GM21423 (cell line): ENCODE measurements around the gene AQP10.
"Not testable (repeated sequence)": the region's sequence is repeated elsewhere in the genome, so short reads cannot be mapped to it uniquely, and the experiment has no call there.

Source experiments
- ATAC-seq: cut with Tn5 transposase; IDR thresholded peaks from one replicate; pipeline ENCODE4 v1.9.1; 2021; ENCODE audit warnings: mild to moderate bottlenecking, moderate library complexity; ENCODE audit not compliant: unreplicated experiment

Gene AQP10

DNA sequence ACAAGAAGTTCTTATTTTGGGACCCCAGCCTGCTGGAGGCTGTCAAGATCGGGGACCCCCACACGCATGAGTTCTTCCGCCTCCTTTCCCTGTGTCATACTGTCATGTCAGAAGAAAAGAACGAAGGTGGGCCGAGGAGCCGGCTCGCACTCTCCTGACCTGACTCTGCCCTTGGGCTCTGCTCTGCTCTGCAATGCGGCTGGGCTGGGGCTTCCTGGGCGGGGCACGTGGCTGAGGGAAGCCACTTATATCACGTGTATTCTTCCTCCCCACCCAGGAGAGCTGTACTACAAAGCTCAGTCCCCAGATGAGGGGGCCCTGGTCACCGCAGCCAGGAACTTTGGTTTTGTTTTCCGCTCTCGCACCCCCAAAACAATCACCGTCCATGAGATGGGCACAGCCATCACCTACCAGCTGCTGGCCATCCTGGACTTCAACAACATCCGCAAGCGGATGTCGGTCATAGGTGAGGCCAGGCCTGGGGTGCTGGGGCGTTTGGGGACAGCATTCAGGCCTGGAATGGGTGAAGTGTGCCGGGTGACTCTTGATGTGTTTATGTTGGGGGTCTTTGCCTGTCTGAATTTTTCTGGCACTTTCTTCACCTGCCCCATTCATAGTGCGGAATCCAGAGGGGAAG lies 22.1 kb downstream of the AQP10 start:
- ATAC-seq = no peak

DNA sequence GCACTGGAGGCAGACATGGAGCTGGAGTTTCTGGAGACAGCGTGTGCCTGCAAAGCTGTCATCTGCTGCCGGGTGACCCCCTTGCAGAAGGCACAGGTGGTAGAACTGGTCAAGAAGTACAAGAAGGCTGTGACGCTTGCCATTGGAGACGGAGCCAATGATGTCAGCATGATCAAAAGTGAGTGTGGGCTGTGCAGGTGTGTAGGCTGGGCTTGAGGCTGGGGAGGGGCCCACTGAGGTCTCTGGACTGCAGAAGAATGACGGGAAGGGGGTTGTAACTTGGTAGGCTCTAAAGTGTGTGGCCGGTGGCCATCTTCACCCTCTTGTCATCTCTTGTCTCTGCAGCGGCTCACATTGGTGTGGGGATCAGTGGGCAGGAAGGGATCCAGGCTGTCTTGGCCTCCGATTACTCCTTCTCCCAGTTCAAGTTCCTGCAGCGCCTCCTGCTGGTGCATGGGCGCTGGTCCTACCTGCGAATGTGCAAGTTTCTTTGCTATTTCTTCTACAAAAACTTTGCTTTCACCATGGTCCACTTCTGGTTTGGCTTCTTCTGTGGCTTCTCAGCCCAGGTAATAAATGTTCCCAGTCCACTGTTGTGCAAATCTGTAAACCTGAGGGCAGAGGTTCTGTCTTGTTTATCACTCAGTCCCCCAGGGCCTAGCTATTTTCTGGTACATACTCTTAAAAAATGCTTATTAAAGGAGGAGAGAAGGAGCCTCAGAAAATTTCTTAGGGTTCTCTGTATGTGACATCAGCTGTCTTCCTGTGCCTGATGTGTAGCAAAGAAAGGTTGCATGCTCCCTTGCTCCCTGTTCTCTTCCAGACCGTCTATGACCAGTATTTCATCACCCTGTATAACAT lies 24.3 kb downstream of the AQP10 start:
- ATAC-seq = no peak

DNA sequence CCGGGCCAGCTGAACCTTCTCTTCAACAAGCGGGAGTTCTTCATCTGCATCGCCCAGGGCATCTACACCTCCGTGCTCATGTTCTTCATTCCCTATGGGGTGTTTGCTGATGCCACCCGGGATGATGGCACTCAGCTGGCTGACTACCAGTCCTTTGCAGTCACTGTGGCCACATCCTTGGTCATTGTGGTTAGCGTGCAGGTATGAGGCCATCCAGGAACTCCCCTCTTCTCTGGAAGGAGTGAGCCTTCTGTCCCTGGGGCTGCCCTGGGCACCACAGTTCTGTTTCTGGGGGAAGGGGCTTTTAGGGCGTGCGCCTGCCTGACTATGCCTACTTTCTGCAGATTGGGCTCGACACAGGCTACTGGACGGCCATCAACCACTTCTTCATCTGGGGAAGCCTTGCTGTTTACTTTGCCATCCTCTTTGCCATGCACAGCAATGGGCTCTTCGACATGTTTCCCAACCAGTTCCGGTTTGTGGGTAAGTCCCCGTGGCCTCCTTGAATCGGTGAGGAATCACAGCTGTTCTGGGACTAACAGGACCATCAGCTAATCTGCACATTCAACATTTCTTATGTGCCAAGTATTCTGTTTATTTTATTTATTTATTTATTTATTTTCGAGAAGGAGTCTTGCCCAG lies 25.5 kb downstream of the AQP10 start:
- no peak for ATAC-seq

DNA sequence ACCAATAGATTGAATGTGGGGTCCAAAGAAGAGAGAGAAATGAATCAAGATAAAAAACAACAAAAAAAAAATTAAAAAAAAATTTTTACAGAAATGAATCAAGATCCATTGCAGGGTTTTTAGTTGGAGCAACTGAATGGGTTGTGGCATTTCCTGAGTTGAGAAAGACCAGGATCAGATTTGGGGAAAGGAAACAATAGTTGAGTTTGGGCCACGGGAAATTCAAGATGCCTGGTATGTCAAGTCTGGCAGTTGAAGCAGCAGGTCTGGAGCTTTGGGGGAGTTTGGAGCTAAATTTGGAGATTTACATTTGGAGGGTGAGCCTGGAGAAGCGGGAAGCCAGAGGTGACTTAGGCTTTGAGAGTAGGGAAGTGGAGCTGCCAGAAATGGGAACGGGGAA lies 27.1 kb downstream of the AQP10 start:
- no peak for ATAC-seq

DNA sequence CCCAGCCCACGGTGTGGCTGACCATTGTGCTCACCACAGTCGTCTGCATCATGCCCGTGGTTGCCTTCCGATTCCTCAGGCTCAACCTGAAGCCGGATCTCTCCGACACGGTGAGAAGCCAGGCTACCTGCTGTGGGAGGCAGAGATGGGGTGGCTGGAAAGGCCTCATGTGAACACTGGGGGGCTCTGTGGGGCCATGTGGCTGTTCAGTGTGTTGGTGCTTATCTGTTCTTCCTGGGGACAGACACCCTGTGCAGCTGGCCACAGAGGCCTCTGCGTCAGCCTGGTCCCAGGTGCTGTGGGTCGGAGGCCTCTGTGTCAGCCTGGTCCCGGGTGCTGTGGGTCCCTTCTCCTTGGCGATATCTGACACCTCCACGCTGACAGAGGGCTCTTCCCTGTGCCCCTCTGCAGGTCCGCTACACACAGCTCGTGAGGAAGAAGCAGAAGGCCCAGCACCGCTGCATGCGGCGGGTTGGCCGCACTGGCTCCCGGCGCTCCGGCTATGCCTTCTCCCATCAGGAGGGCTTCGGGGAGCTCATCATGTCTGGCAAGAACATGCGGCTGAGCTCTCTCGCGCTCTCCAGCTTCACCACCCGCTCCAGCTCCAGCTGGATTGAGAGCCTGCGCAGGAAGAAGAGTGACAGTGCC lies 27.7 kb downstream of the AQP10 start:
- ATAC-seq = no peak

DNA sequence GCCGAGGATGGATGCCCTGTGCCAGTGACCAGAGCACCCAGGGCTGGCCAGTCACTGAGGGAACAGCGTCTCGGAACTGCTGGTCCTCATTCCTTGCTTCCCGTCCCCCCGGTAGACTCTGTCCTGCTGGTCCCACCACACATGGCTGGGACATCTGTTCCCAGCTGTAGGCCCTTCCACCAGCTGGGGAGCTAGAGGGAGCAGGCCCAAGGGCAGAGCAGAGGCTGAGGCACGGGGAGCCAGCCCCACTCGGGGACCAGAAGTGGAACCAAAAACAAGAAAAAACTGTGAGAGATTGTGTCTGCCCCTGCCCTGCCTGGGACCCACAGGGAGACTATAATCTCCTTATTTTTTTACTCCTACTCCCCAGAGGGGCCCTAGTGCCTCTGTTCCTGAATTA lies 28.2 kb downstream of the AQP10 start:
- ATAC-seq = no peak

DNA sequence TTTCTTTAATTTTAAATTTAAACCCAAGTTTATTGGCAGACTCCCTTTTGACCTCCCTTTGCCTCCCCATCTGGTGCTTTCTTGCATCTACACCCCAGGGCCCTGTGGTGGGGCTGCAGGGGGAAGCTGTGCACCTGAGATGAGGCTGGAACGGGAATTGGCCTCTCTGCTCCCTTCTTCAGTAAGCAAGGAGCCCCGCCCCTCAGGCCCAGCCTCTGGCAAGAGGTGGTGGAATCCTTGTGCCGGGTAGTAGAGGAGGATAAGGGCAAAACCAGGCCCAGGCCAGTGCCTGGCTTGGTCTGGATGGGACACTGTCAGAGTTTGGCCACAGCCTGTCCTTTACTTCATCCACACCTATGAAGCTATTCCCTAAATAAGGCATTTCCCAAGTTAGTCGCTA lies 29.5 kb downstream of the AQP10 start:
- ATAC-seq = no peak

DNA sequence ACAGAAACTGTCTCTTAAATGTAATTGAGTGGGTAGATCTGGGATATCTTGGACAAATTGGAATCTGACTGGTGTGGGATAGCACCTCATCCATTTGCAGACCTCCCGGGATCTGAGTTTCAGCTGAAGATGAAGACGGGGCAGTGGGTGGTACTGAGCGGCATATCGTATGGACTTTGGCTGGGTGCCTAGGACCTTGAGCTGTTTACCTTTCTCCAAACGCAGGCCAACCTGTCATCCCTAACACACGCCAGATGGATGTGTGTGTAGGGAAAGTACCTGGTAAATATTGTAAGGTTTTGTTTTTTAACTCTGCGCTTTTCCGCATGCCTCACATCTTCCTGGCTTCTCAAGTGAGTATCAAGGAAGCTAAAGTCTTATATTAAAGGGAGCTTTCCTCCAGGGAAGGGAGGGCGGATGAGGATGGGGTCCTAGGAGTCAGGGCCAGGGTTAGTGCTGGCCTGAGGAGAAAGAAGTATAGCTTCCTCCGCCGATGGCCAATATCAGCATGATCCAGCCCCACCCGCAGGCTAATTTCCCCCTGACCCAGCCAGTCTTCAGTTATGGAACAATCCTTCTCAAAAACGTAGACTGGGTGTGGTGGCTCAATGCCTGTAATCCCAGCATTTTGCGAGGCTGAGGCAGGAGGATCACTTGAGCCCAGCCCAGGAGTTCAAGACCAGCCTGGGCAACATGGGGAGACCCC lies 30.6 kb downstream of the AQP10 start:
- ATAC-seq = no peak

DNA sequence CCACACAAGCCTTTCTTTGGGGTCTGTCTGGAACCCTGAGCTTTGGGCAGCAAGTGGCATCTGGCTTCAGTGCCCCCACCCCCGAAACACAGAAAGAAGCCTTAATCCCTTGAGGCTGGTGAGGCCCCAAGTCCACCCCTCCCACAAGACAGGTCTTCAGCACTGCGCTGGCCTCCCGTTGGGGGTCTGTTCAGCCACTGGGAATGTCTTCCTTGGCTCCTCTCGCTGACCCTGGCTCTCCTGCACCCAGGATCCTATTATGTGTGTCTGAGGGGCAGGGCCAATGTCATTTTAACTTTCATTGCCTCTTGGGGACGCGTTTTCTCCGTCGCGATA lies 31.3 kb downstream of the AQP10 start:
- no peak for ATAC-seq

DNA sequence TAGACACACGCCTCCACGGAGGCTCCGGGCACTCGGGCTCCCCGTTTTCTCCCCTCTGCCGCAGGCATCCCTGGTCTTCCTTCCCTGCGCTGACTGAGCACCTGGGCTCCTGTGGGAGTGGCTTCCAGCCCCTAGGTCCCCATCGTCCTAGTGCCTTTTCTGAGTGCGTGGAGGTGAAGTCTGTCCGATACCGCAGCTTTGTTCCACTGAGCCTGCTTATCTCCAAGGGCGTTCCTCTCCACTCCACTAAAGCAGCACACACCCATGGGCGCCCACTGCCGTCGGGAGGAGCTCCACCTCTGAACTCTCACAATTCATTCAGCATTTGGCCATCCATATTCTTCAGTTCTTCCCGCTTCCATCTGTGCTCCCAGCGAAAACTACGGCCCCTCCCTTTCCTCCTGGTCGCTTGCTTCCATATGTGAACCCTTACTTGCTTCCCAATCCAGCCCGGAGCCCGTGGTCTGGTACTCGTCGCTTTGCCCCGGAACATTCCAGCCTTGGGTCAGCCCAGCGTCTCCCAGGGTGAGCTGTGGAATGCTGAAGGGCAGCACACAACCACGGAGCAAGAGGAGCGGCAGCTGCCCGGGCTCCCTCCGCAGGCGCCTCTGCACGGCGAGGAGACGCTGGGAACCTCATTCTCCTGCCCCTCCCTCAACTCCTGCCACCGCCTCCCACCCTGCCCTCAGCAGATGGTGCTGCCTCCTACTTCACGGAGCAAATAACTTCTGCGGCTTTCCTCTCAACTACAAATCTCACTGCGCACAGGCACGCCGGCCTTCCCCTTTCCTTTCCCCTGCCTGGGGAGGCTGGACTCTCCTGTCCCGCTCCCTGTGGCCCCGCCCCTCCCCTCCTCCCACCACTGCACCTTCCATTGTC lies 31.9 kb downstream of the AQP10 start:
- no peak for ATAC-seq

DNA sequence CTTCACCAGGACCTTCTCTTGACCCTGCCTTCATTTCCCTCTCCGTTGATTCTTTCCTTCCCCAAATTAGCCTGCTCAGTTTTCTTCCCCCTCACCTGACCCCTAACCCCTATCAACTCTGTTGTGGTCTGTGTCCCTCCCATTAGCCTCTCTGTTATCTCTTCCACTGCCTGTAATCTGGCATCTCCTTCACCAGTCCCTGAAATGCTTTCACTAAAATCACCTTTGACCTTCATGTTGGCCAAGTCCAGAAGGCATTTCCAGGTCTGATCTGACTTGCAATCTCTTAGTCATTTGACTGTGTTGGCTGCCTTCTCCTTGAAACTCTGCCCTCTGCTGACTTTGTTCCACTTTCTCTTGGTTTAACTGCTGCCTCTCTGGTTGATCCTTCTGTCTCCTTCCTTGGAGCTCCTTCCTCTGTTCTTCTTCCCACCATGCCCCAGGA lies 32.6 kb downstream of the AQP10 start:
- ATAC-seq = no peak

DNA sequence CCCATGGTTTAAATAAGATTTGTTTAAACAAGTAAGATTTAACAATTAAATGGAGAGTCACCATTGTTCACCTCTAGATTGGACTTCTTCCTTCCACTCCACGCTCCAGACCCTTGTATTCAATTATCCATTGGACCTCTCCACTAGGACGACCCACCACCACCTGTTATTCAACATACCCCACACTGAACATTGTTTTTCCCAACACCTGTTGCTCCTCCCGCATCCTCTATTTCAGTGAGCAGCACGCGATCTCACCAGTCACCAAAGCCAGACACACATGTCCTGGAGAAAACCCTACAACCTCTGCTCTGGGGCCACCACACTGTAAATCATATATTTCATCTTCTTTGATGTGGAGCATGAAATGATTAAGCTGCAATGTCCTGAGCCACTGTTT lies 33.1 kb downstream of the AQP10 start:
- no peak for ATAC-seq

DNA sequence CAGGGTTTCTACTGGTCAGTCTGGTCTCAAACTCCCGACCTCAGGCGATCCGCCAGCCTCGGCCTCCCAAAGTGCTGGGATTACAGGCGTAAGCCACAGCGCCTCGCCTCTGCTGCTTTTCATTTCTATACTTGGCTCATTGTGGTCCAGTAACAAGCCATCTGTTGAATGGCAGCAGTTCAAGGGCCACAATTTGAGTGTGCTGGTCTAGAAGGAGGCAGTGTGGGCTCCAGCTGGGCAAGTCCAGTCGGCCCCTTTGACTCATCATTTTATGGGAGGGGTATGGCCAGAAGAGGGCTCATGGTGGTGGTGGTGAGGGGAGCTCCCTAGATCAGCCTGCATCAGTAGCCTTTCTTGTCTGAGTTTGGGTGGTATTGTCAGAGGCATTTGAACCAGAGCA lies 37.6 kb downstream of the AQP10 start:
- ATAC-seq = no peak

DNA sequence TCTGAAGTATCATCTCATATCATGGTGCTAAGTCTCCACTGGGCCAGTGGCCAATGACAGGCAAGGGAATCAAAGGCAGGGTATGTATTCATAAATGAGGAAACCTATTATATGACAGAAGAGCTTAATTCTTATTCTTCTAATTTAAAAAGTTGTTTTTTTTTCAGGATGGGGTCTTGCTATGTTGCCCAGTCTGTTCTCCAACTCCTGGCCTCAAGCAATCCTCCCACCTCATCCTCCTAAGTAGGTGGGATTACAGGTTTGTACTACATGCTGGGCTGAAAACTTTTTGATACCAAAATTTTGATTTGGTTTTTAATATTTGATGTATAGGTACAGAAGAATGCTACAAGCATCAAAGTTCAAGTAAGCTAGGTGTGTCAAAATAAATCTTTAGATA lies 39.4 kb downstream of the AQP10 start:
- no peak for ATAC-seq

DNA sequence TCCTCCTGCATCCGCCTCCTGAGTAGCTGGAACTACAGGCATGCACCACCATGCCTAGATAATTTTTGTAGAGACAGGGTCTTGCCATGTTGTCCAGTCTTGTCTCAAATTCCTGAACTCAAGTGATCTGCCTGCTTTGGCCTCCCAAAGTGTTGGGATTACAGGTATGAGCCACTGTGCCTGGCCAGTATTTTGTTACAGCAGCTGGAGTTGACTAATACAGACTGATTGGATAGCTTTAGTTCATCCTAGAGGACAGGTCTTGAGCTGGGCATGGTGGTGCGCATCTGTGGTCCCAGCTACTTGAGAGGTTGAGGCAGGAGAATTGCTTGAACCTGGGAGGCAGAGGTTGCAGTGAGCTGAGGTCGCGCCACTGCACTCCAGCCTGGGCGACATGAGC lies 40.0 kb downstream of the AQP10 start:
- ATAC-seq = not testable (repeated sequence)

DNA sequence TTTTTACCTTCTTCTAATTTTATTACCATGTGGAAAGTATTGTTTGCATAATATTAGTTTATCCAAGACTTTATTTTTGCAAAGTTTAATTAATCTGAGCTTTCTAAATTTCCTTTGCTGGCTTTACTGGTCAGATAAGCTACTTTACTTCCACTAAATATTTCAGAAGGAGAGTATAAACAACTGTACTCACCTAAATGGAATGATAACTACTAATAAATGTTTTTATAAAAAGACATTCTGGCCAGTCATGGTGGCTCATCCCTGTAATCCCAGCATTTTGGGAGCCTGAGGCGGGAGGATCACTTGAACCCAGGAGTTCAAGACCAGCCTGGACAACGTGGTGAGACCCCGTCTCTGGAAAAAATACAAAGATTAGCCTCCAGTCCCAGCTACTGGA lies 40.5 kb downstream of the AQP10 start:
- ATAC-seq = no peak

DNA sequence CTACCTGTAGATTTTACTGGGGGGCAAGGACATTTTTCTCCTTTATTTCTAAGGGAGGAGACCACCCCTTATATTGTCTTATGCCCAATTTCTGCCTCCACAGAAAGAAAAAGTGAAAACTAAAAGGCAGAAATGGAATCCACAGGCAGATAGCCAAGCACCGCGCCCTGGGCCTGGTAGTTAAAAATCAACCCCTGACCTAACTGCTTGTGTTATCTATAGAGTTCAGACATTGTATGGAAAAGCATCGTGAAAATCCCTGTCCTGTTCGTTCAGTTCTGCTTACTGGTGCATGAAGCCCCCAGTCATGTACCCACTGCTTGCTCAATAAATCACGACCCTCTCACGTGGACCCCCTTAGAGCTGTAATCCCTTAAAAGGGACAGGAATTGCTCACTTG lies 50.5 kb downstream of the AQP10 start:
- ATAC-seq = no peak

DNA sequence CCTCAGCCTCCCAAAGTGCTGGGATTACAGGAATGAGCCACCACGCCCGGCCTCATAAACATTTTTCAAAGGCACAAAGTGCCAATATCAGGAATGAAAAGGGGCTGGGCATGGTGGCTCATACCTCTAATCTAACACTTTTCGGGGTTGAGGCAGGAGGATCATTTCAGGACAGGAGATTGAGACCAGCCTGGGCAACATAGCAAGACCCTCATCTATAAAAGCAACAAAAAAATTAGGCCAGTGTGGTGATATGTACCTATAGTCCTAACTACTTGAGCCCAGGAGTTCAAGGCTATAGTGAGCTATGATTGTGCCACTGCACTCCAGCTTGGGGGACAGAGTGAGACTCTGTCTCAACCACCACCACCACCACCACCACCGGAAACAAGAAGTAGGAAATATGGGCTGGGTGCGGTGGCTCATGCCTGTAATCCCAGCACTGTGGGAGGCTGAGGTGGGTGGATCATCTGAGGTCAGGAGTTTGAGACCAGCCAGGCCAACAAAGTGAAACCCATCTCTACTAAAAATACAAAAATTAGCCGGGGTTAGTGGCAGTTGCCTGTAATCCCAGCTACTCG lies 53.0 kb downstream of the AQP10 start:
- not testable (repeated sequence) for ATAC-seq
